Choroid plexus epithelial cell (primary cell): ENCODE results near the gene CDKN3.

ENCODE experiments used
- DNase-seq: peaks from one replicate; pipeline ENCODE4 v3.0.0-alpha.2; 2010; ENCODE audit warnings: low read depth
- H3K4me3 ChIP-seq: 2 replicates; pipeline ENCODE4 v1.5.1; 2011; ENCODE audit warnings: low read depth, mild to moderate bottlenecking, control low read depth, low read length, moderate library complexity
- TF ChIP-seq, protein P1 (sequence below): conservative IDR thresholded peaks from 2 replicates; pipeline ENCODE4 v1.5.1; 2011; ENCODE audit warnings: low read depth, mild to moderate bottlenecking, control low read depth, inconsistent platforms, low read length, moderate library complexity

CDKN3 gene

GRCh38 chr14:54360667-54361066, 36.1 kb upstream of the CDKN3 start:
- TF ChIP-seq, protein P1, sequence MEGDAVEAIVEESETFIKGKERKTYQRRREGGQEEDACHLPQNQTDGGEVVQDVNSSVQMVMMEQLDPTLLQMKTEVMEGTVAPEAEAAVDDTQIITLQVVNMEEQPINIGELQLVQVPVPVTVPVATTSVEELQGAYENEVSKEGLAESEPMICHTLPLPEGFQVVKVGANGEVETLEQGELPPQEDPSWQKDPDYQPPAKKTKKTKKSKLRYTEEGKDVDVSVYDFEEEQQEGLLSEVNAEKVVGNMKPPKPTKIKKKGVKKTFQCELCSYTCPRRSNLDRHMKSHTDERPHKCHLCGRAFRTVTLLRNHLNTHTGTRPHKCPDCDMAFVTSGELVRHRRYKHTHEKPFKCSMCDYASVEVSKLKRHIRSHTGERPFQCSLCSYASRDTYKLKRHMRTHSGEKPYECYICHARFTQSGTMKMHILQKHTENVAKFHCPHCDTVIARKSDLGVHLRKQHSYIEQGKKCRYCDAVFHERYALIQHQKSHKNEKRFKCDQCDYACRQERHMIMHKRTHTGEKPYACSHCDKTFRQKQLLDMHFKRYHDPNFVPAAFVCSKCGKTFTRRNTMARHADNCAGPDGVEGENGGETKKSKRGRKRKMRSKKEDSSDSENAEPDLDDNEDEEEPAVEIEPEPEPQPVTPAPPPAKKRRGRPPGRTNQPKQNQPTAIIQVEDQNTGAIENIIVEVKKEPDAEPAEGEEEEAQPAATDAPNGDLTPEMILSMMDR: no peak
- no peak overlapping the region for H3K4me3 ChIP-seq
- DNase-seq: no peak

- no peak for DNase-seq
- TF ChIP-seq, protein P1: no peak
Observed at GRCh38 chr14:54362089-54362504, 34.7 kb upstream of the CDKN3 start.

DNA sequence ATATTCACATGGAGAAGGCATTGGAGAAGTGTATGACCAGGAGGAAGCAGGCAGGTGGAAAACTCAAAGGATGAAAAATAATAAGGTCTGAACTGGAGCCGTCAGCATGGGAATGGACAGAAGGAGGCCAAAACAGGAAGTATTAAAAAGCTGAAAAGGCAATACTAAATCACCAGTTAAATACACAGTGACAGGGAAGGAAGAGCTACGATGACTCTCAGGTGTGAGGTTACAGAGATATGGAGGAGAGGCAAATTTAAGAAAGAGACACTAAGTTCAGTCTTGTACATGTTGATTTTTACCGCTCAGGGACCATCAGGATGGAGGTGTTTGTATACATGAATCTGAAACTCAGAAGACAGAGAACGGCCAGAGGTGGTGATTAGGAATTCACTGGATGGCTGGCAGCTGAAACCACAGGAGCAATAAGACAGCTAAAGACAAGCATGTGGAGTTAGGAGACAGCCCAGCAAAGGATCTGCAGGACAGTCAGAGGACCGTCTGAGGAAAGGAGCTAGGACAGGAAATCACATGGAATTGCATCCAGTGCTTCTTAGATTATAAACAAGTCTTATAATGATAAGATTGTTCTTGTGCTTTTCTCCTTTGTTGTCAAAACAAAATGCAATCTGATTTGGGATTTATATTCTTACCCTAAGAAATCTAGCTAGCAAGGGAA, 33.9 kb upstream of the CDKN3 start:
- TF ChIP-seq, protein P1: no peak
- no peak overlapping the region for H3K4me3 ChIP-seq
- no peak for DNase-seq

More at GRCh38 chr14:54362089-54362504, 34.7 kb upstream of the CDKN3 start:
- H3K4me3 ChIP-seq: no peak overlapping the region

- peak; percentile 39 for DNase-seq
- TF ChIP-seq, protein P1: no peak
- no peak overlapping the region for H3K4me3 ChIP-seq
Observed at GRCh38 chr14:54364555-54365415, 32.0 kb upstream of the CDKN3 start.

GRCh38 chr14:54366736-54367735, 29.8 kb upstream of the CDKN3 start:
- DNase-seq: peak; percentile 89
- TF ChIP-seq, protein P1: peak; percentile 90

DNA sequence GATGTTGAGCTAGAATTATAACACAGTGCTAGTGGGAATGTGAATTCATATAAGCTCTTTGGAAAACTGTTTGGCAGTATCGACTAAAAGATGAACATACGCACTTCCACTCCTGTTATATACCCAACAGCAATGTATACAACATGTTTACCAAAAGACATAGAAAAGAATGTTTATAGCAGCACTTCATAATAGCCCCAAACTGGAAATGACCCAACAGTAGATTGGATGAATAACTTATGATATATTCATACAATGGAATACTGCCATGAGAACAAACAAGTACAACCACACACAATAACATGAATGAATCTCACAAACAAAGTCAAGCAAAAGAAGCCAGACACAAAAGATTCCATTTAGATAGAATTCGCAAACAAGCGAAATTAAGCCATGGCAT, 28.5 kb upstream of the CDKN3 start:
- DNase-seq: no peak
- no peak overlapping the region for H3K4me3 ChIP-seq
- TF ChIP-seq, protein P1: no peak

More at GRCh38 chr14:54366736-54367735, 29.8 kb upstream of the CDKN3 start:
- peak overlapping the region; percentile 12 for H3K4me3 ChIP-seq
